NCI-H187 treated with DMSO at 0.1 percent for 48 hours (cell line): ENCODE results near the gene KATNAL1.

Experiments
- DNase-seq: peaks from one replicate; lab custom pipeline; 2025; lab: John Stamatoyannopoulos, UW

Gene KATNAL1

GRCh38 chr13:30163441-30163840, 143.9 kb downstream of the KATNAL1 start:
- DNase-seq = no peak

GRCh38 chr13:30159446-30159839, 147.9 kb downstream of the KATNAL1 start:
- no peak for DNase-seq

- no peak for DNase-seq
These were observed 148.4 kb downstream of the KATNAL1 start for GRCh38 chr13:30158774-30159445.

- no peak for DNase-seq
These were observed 149.7 kb downstream of the KATNAL1 start for GRCh38 chr13:30157616-30157993.

GRCh38 chr13:30156826-30157615, 150.3 kb downstream of the KATNAL1 start:
- no peak for DNase-seq

- DNase-seq = no peak
These were observed 151.1 kb downstream of the KATNAL1 start for GRCh38 chr13:30156270-30156669.

GRCh38 chr13:30154931-30155330, 152.4 kb downstream of the KATNAL1 start:
- no peak for DNase-seq

- DNase-seq = no peak
These were observed 152.8 kb downstream of the KATNAL1 start for GRCh38 chr13:30154531-30154930.

GRCh38 chr13:30153545-30154426, 153.6 kb downstream of the KATNAL1 start:
- no peak for DNase-seq
